ENCODE results near the gene SCN8A. TPM values are rescaled to one million over a fixed set of nuclear protein-coding genes. Genes with fewer than 3 reads are reported as not detected.

Gene SCN8A
- total RNA-seq, 1 experiment from 2014 or later = 5.4 TPM

DNA sequence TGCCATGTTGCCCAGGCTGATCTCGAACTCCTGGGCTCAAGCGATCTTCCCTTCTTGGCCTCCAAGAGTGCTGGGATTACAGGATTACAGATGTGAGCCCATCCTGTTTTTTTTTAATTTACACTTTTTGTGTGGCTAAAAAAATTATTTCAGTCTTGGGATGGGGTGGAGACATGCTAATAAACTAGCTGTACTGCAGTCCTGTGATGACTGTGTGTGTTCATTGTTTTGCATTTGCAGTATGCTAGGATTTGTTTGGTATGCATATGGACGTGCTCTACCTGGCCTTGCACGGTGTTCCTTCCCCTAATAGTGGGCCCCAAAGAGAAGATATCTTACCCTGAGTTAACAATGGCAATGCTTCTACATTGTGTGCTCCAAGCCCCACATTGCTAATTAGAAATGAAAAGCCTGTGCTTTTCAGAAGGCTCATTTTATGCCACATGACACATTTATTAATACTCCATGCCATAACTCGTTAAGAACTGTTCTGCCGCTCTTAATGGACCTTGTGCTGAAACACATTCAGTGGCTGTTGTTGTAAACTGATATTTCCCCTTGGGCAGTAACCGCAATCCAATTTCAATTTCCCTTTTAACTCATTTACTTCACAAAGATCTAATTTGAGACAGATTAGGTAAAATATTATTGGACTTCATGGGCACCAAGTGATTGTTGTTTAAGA lies 86.4 kb downstream of the SCN8A start:
- DNase-seq (ENCODE audit: low spot score) = no peak
- intact Hi-C loops (cut with micrococcal nuclease; ENCODE audit: unreplicated experiment) = loop anchor here (5.0 kb wide), 1 partner anchor 145 kb away; no protein-coding TSS in a partner anchor
- Histone ChIP-seq H3K27ac (ENCODE audit: low read depth, low read length, poor library complexity, severe bottlenecking) (peak overlapping the region; percentile 24), H3K4me1 (ENCODE audit: insufficient read depth, low read length, poor library complexity, severe bottlenecking) (peaks cover 8% of the 10 kb centered on the region), H3K36me3 (ENCODE audit: insufficient read depth, low read length, poor library complexity, severe bottlenecking) (no peaks in the 10 kb centered on the region), H3K9me3 (ENCODE audit: low read depth, low read length, poor library complexity, severe bottlenecking) (no peaks in the 10 kb centered on the region), H3K4me3 (ENCODE audit: low read depth, low read length, poor library complexity, severe bottlenecking) (no peak overlapping the region), H3K27me3 (replicated peaks; ENCODE audit: insufficient read depth, low read depth, low read length, poor library complexity) (no peaks in the 10 kb centered on the region)
- no TSS peak for BruUV-seq (replicated peaks)
- TF ChIP-seq CTCF (conservative IDR thresholded peaks at IDR 0.05; ENCODE audit: low read depth, low read length) (no peak), EZH2 (IDR thresholded peaks at IDR 0.05; ENCODE audit: borderline replicate concordance, low read depth, low read length, poor library complexity, severe bottlenecking) (no peak)
- ChIA-PET POLR2A (ENCODE audit: low non-redundant PET) (no interaction called here), CTCF (no interaction called here)

DNA sequence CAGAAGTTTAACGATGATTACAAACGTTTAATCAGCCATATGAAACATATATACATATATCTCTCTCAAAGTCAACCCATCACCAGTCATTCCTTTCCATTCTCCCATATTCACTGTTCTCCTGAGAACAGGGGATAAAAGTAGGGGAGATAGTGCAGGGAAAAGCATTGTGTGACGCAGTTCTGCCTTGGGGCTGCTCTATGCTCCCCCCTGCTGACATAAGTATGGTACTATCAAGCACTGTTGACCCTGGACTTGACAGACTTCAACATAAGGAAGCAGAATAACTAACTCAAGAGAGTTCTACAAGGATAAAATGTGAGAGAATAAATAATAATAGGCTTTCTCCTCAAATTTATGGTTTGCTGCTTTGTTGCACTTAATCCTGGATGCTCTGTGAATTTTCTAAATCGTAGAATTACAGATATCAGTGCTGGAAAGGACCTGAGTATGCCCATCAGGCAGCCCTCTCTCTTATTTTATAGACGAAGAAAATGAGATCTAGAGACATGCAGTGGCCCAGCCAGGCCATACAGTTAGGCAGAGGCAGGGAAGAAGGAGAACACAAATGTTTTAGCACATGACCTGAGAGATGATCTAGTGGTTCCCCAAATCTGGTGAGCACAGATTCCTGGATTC lies 87.2 kb downstream of the SCN8A start:
- ChIA-PET CTCF (no interaction called here), POLR2A (ENCODE audit: low non-redundant PET) (no interaction called here)
- TF ChIP-seq EZH2 (IDR thresholded peaks at IDR 0.05; ENCODE audit: borderline replicate concordance, low read depth, low read length, poor library complexity, severe bottlenecking) = no peak
- TF ChIP-seq CTCF (conservative IDR thresholded peaks at IDR 0.05; ENCODE audit: low read depth, low read length) = peak; percentile 76

DNA sequence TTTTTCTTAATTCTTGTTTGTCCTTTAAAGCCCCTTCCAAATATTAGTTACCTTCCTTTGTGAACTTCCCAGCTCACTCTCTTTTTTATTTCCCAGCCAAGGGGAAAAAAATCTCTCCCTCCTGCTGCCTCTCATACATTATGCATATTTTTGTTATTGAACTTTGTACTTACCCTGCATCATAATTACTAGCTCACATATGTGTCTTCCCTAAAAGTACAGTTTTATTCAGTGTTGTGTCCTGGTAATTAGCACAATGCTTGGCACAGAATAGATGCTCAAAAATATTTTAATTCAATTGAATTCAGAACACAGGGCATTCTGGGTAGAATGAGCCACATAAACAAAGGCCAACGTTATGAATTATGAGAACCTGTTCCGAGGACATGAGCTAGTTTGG lies 91.9 kb downstream of the SCN8A start:
- Histone ChIP-seq H3K4me1 (ENCODE audit: insufficient read depth, low read length, poor library complexity, severe bottlenecking) (peaks cover 36% of the 10 kb centered on the region), H3K4me3 (ENCODE audit: low read depth, low read length, poor library complexity, severe bottlenecking) (no peak overlapping the region), H3K9me3 (ENCODE audit: low read depth, low read length, poor library complexity, severe bottlenecking) (no peaks in the 10 kb centered on the region), H3K27me3 (replicated peaks; ENCODE audit: insufficient read depth, low read depth, low read length, poor library complexity) (no peaks in the 10 kb centered on the region), H3K36me3 (ENCODE audit: insufficient read depth, low read length, poor library complexity, severe bottlenecking) (no peaks in the 10 kb centered on the region), H3K27ac (ENCODE audit: low read depth, low read length, poor library complexity, severe bottlenecking) (peak overlapping the region; percentile 39)
- intact Hi-C loops (cut with micrococcal nuclease; ENCODE audit: unreplicated experiment) = no loop called here
- TF ChIP-seq EZH2 (IDR thresholded peaks at IDR 0.05; ENCODE audit: borderline replicate concordance, low read depth, low read length, poor library complexity, severe bottlenecking) (no peak), CTCF (conservative IDR thresholded peaks at IDR 0.05; ENCODE audit: low read depth, low read length) (no peak)
- CTCF ChIA-PET = no interaction called here
- DNase-seq (ENCODE audit: low spot score) = peak; percentile 11
- POLR2A ChIA-PET (ENCODE audit: low non-redundant PET) = no interaction called here
- no TSS peak for BruUV-seq (replicated peaks)

More for the DNA sequence above, 87.2 kb downstream of the SCN8A start:
- intact Hi-C loops (cut with micrococcal nuclease; ENCODE audit: unreplicated experiment) = loop anchor here (5.0 kb wide), 1 partner anchor 146 kb away; no protein-coding TSS in a partner anchor
- no peaks in the 10 kb centered on the region for H3K9me3 ChIP-seq (ENCODE audit: low read depth, low read length, poor library complexity, severe bottlenecking)
- peak overlapping the region; percentile 24 for H3K27ac ChIP-seq (ENCODE audit: low read depth, low read length, poor library complexity, severe bottlenecking)
- no peak overlapping the region for H3K4me3 ChIP-seq (ENCODE audit: low read depth, low read length, poor library complexity, severe bottlenecking)
- no peaks in the 10 kb centered on the region for H3K36me3 ChIP-seq (ENCODE audit: insufficient read depth, low read length, poor library complexity, severe bottlenecking)
- DNase-seq (ENCODE audit: low spot score) = peak; percentile 76
- no TSS peak for BruUV-seq (replicated peaks)
- H3K4me1 ChIP-seq (ENCODE audit: insufficient read depth, low read length, poor library complexity, severe bottlenecking) = peaks cover 14% of the 10 kb centered on the region
- H3K27me3 ChIP-seq (replicated peaks; ENCODE audit: insufficient read depth, low read depth, low read length, poor library complexity) = no peaks in the 10 kb centered on the region

All from A673 (cell line).